CD4-positive, alpha-beta memory T cell (primary cell): Measurements from ENCODE around the gene EMILIN1. TPM values are rescaled to one million over a fixed set of nuclear protein-coding genes. Genes with fewer than 3 reads are reported as not detected.

ENCODE experiments used
- CTCF ChIA-PET: fragments of 350-600 bp; sonication (Branson Sonifier 250); formaldehyde crosslinking; loops from one replicate; lab custom pipeline; 2021; ENCODE audit warnings: inconsistent platforms; ENCODE audit not compliant: partially characterized antibody; lab: Charles Lee
- POLR2A ChIA-PET: fragments of 350-600 bp; sonication (Branson Sonifier 250); formaldehyde crosslinking; loops from one replicate; lab custom pipeline; 2021; ENCODE audit not compliant: partially characterized antibody; lab: Charles Lee
- DNase-seq, 5 donors: peaks; one replicate each; pipeline versions ENCODE4 v3.0.0 to v3.0.0-alpha.2; 2020 to 2022; ENCODE audit warnings: mixed read lengths in 1 of 5
- H3K27ac ChIP-seq: one replicate; pipeline ENCODE4 v1.7.0; 2013; ENCODE audit warnings: low read depth, low read length
- H3K27me3 ChIP-seq: 2 replicates; pipeline ENCODE4 v1.7.0; 2013; ENCODE audit warnings: mild to moderate bottlenecking, low read length, moderate library complexity; ENCODE audit not compliant: insufficient read depth
- H3K36me3 ChIP-seq: 2 replicates; pipeline ENCODE4 v1.7.0; 2013; ENCODE audit warnings: mild to moderate bottlenecking, low read length, moderate library complexity; ENCODE audit not compliant: insufficient read depth
- H3K4me1 ChIP-seq: 2 replicates; pipeline ENCODE4 v1.7.0; 2013; ENCODE audit warnings: mild to moderate bottlenecking, low read length, moderate library complexity; ENCODE audit not compliant: insufficient read depth
- H3K4me3 ChIP-seq, 2 donors: one replicate each; pipeline ENCODE4 v1.7.0; 2013; ENCODE audit warnings: low read length in 2 of 2, mild to moderate bottlenecking in 1 of 2
- H3K9me3 ChIP-seq, 2 donors: one replicate each; pipeline ENCODE4 v1.7.0; 2013; ENCODE audit warnings: low read length in 2 of 2, control low read depth in 1 of 2; ENCODE audit not compliant: control insufficient read depth in 1 of 2
- H3K27ac Mint-ChIP-seq, 7 donors: one replicate each; pipeline ENCODE4 v1.8.0; 2020 to 2021; ENCODE audit warnings: mixed read lengths in 7 of 7, mild to moderate bottlenecking in 6 of 7, inconsistent platforms in 3 of 7, moderate library complexity in 3 of 7
- H3K27me3 Mint-ChIP-seq, 2 donors: one replicate each; pipeline ENCODE4 v1.8.0; 2020 to 2021; ENCODE audit warnings: mixed read lengths in 2 of 2
- H3K36me3 Mint-ChIP-seq, 2 donors: one replicate each; pipeline ENCODE4 v1.8.0; 2020 to 2021; ENCODE audit warnings: mixed read lengths in 2 of 2, inconsistent platforms in 1 of 2, mild to moderate bottlenecking in 1 of 2
- H3K4me1 Mint-ChIP-seq, 4 donors: one replicate each; pipeline ENCODE4 v1.8.0; 2020 to 2021; ENCODE audit warnings: mixed read lengths in 4 of 4, mild to moderate bottlenecking in 1 of 4
- H3K4me3 Mint-ChIP-seq, 8 donors: one replicate each; pipeline ENCODE4 v1.8.0; 2020 to 2021; ENCODE audit warnings: mixed read lengths in 8 of 8, mild to moderate bottlenecking in 7 of 8, moderate library complexity in 6 of 8, inconsistent platforms in 3 of 8
- H3K9me3 Mint-ChIP-seq, 8 donors: one replicate each; pipeline ENCODE4 v1.8.0; 2020 to 2021; ENCODE audit warnings: mixed read lengths in 8 of 8, mild to moderate bottlenecking in 5 of 8, inconsistent platforms in 3 of 8, moderate library complexity in 1 of 8
- intact Hi-C: fragments of 100-400 bp; cut with micrococcal nuclease; formaldehyde crosslinking; loops from one replicate; pipeline ENCODE4 v1.15.1; 2023
- polyA plus RNA-seq, 2 donors: library from polyadenylated mRNA; unstranded; fragments of 300-500 nt; fragmentation: Illumina TruSeq; gene quantifications; one replicate each; pipeline ENCODE4 v1.2.3, GENCODE V29; 2021
- total RNA-seq, 2 experiments: library from RNA; stranded (reverse); gene quantifications; one replicate each; pipeline ENCODE4 v1.2.3, GENCODE V29; 2021

EMILIN1 gene
- total and polyA plus RNA-seq, 4 experiments from 2014 or later = 0.33 to 0.81 (median 0.51) TPM

DNA sequence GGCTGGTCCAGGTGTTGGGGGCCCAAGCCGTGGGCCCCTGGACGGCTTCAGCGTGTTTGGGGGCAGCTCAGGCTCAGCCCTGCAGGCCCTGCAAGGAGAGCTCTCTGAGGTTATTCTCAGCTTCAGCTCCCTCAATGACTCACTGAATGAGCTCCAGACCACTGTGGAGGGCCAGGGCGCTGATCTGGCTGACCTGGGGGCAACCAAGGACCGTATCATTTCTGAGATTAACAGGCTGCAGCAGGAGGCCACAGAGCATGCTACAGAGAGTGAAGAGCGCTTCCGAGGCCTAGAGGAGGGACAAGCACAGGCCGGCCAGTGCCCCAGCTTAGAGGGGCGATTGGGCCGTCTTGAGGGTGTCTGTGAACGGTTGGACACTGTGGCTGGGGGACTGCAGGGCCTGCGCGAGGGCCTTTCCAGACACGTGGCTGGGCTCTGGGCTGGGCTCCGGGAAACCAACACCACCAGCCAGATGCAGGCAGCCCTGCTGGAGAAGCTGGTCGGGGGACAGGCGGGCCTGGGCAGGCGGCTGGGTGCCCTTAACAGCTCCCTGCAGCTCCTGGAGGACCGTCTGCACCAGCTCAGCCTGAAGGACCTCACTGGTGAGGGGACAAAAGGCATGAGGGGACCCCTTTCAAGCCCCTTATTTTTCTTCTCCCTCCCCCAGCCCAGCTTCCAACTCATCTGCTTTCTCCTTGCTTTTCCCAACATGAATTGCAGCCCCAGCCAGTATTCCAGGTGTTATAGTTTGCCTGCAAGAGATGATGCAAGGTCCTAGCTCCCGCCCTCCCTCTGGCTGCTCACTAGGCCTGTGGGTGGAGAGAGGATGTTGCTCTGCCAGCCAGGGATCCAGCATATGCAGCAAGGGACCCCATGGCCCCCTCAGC lies 5.2 kb downstream of the EMILIN1 start:
- Histone ChIP-seq H3K36me3 (no peaks in the 10 kb centered on the region), H3K9me3 (no peaks in the 10 kb centered on the region), H3K4me3 (no peak overlapping the region), H3K27ac (no peak overlapping the region), H3K27me3 (no peaks in the 10 kb centered on the region), H3K4me1 (peaks cover 41% of the 10 kb centered on the region)
- Mint-ChIP-seq H3K27me3 (no peaks in the 10 kb centered on the region), H3K4me3 (peak overlapping the region in 2 of 8 donors; percentile 58 to 61), H3K4me1 (peaks cover 16 to 44% (median 31%) of the 10 kb centered on the region in 4 donors), H3K27ac (peak overlapping the region in 5 of 7 donors; percentile 66 to 89 (median 85)), H3K36me3 (peaks cover 0 to 2% of the 10 kb centered on the region in 2 donors), H3K9me3 (no peaks in the 10 kb centered on the region)
- no peak for DNase-seq
- POLR2A ChIA-PET = interaction anchor here (0.7 to 18.9 kb wide), 5 partner anchors 12 to 345 kb away, joined by 3 to 402 read pairs (median 4); partner anchors contain the start of genes AGBL5, NRBP1 and OST4
- intact Hi-C loops = no loop called here
- CTCF ChIA-PET = interaction anchor here (1.5 to 8.4 kb wide), 3 partner anchors 11 to 33 kb away, joined by 5 to 46 read pairs (median 7); partner anchors contain the start of genes AGBL5 and OST4

DNA sequence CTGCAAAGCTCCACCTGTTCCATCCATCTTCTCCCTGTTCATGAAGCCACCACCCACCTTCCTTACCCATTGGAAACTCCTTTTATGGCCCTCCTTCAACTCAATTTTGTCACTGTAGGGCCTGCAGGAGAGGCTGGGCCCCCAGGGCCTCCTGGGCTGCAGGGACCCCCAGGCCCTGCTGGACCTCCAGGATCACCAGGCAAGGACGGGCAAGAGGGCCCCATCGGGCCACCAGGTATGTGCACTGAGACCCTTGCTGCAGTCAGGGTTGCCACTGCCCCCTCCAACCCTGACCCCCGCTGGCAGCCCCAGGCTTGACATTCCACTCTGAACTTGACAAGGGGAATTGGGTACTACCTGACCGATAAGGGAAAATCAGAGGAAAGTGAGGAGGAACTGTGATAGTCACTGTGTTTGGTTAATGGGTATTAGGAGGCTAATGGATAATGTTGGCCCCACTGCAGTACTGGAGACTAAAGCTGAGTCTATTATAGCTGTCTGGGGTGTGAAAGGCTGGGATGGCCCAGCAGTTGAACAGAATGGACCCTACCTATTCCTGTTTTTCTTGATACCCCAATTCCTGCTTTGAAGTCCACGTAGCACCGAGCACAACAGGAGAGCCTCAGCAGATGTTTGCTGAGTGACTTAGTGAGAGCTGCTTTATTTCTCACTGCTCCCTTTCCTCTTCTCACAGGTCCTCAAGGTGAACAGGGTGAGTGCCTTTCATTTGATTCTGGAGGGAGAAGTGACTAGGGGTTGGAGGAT lies 6.1 kb downstream of the EMILIN1 start:
- intact Hi-C loops = loop anchor here (5.0 kb wide), 1 partner anchor 343 kb away; the partner anchor contains the start of gene NRBP1
- no peaks in the 10 kb centered on the region for H3K36me3 ChIP-seq
- no peak overlapping the region for H3K27ac ChIP-seq
- H3K27me3 ChIP-seq = no peaks in the 10 kb centered on the region
- Mint-ChIP-seq H3K36me3 (peaks cover 0 to 2% of the 10 kb centered on the region in 2 donors), H3K27ac (peak overlapping the region in 5 of 7 donors; percentile 8 to 89 (median 85)), H3K4me1 (peaks cover 16 to 44% (median 31%) of the 10 kb centered on the region in 4 donors), H3K27me3 (no peaks in the 10 kb centered on the region), H3K4me3 (peak overlapping the region in 6 of 8 donors; percentile 8 to 77 (median 55)), H3K9me3 (no peaks in the 10 kb centered on the region)
- ChIA-PET POLR2A (interaction anchor here (0.8 to 18.9 kb wide), 7 partner anchors 13 to 128 kb away, joined by 3 to 402 read pairs (median 5); partner anchors contain the start of genes AGBL5, ATRAID, OST4 and SLC5A6), CTCF (interaction anchor here (2.9 to 8.4 kb wide), 2 partner anchors 12 to 33 kb away, joined by 7 to 46 read pairs; partner anchors contain the start of genes AGBL5 and OST4)
- DNase-seq = no peak
- H3K4me3 ChIP-seq = no peak overlapping the region
- peaks cover 41% of the 10 kb centered on the region for H3K4me1 ChIP-seq
- no peaks in the 10 kb centered on the region for H3K9me3 ChIP-seq

DNA sequence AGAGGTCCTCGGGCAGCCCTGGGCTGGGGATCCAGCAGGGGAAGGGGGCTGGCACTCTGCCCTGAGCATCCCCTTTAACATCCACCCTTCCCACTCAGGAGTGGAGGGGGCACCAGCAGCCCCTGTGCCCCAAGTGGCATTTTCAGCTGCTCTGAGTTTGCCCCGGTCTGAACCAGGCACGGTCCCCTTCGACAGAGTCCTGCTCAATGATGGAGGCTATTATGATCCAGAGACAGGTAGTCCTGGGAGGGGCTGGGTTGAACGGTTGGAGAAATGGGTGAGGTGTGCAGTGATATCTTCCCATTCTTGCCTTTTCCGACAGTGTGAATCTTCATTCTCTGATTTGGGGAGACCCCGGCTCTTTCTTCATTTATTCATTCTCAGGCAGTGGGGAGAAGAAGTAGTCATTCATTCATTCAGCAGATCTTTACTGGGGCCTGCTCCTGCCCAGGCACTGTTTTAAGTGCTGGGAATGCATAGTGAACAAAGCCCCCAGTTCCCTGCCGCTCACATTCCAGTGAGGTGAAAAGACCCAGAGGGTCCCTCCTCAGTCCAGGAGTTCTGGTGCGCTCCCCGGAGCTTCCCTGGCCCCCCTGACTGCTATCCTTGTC lies 6.8 kb downstream of the EMILIN1 start:
- Histone ChIP-seq H3K4me3 (peak overlapping the region; percentile 11 to 75), H3K27me3 (no peaks in the 10 kb centered on the region), H3K4me1 (peaks cover 41% of the 10 kb centered on the region), H3K27ac (peak overlapping the region; percentile 80), H3K36me3 (no peaks in the 10 kb centered on the region), H3K9me3 (no peaks in the 10 kb centered on the region)
- intact Hi-C loops = loop anchor here (5.0 kb wide), 1 partner anchor 342 kb away; the partner anchor contains the start of gene NRBP1
- CTCF ChIA-PET = interaction anchor here (0.6 to 8.4 kb wide), 3 partner anchors 12 to 123 kb away, joined by 3 to 46 read pairs (median 4); partner anchors contain the start of gene OST4
- H3K4me3 Mint-ChIP-seq = peak overlapping the region; percentile 60 to 90 (median 65)
- no peaks in the 10 kb centered on the region for H3K27me3 Mint-ChIP-seq
- DNase-seq = no peak
- H3K27ac Mint-ChIP-seq = peak overlapping the region; percentile 6 to 88 (median 72)
- H3K36me3 Mint-ChIP-seq = peaks cover 0 to 2% of the 10 kb centered on the region in 2 donors
- no peaks in the 10 kb centered on the region for H3K9me3 Mint-ChIP-seq
- POLR2A ChIA-PET = interaction anchor here (0.6 to 8.8 kb wide), 15 partner anchors 11 to 132 kb away, joined by 3 to 187 read pairs (median 4); partner anchors contain the start of genes AGBL5, ATRAID, OST4 and PREB
- peaks cover 15 to 44% (median 29%) of the 10 kb centered on the region in 4 donors for H3K4me1 Mint-ChIP-seq

DNA sequence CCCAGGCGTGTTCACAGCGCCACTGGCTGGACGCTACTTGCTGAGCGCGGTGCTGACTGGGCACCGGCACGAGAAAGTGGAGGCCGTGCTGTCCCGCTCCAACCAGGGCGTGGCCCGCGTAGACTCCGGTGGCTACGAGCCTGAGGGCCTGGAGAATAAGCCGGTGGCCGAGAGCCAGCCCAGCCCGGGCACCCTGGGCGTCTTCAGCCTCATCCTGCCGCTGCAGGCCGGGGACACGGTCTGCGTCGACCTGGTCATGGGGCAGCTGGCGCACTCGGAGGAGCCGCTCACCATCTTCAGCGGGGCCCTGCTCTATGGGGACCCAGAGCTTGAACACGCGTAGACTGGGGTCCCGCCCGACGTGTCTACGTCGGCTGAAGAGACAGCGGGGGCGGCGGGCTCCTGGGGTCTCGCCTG lies 7.3 kb downstream of the EMILIN1 start:
- peak overlapping the region; percentile 80 for H3K27ac ChIP-seq
- H3K4me3 ChIP-seq = peak overlapping the region; percentile 11 to 75
- no peaks in the 10 kb centered on the region for H3K27me3 ChIP-seq
- Mint-ChIP-seq H3K4me3 (peak overlapping the region; percentile 60 to 90 (median 65)), H3K36me3 (peaks cover 0 to 2% of the 10 kb centered on the region in 2 donors), H3K4me1 (peaks cover 13 to 42% (median 26%) of the 10 kb centered on the region in 4 donors), H3K27ac (peak overlapping the region in 5 of 7 donors; percentile 4 to 88 (median 77)), H3K27me3 (no peaks in the 10 kb centered on the region), H3K9me3 (no peaks in the 10 kb centered on the region)
- H3K9me3 ChIP-seq = no peaks in the 10 kb centered on the region
- CTCF ChIA-PET = interaction anchor here (0.6 to 8.4 kb wide), 3 partner anchors 13 to 124 kb away, joined by 3 to 46 read pairs (median 4); partner anchors contain the start of gene OST4
- peak in 1 of 5 donors; percentile 17 for DNase-seq
- intact Hi-C loops = loop anchor here (1.0 to 5.0 kb wide), 6 partner anchors 14 to 342 kb away; partner anchors contain the start of genes ATRAID, NRBP1, OST4 and PREB
- no peaks in the 10 kb centered on the region for H3K36me3 ChIP-seq
- peaks cover 38% of the 10 kb centered on the region for H3K4me1 ChIP-seq
- POLR2A ChIA-PET = interaction anchor here (0.6 to 8.8 kb wide), 14 partner anchors 10 to 131 kb away, joined by 3 to 187 read pairs (median 4); partner anchors contain the start of genes AGBL5, ATRAID, OST4 and PREB

DNA sequence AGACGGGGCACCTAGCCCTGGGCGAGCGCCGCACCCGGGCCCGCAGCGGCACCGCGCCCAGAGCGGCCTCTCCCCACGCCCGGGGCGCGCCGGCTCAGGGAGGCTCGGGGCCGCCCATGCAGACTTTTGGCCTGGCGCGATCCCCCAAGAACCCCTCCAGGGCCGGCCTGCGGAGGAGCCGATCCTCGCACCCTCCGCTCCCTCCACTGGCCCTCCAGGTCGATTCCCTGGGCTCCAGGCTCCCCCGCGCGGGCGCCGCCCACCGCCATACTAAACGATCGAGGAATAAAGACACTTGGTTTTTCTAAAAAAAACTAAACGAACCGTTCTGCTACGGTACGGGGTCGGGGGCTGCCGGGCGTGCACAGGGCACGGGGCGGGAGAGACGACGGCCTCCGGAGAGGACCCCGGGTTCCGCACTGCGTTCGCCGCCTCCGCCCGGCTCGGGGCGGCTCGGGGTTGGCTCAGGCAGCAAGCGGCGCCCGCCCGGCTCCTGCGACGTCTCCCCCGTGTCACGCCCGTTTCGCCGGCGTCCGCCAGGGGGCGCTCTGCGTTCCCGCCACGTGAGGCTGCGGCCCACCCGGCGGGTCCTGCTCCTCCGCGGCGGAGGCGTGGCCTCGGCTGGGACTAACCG lies 7.8 kb downstream of the EMILIN1 start:
- H3K4me3 ChIP-seq = peak overlapping the region; percentile 11 to 75
- H3K4me1 ChIP-seq = peaks cover 32% of the 10 kb centered on the region
- Mint-ChIP-seq H3K27ac (peak overlapping the region; percentile 82 to 94 (median 89)), H3K4me3 (peak overlapping the region; percentile 82 to 90 (median 86)), H3K9me3 (no peaks in the 10 kb centered on the region), H3K36me3 (peaks cover 0 to 2% of the 10 kb centered on the region in 2 donors), H3K27me3 (no peaks in the 10 kb centered on the region), H3K4me1 (peaks cover 9 to 37% (median 23%) of the 10 kb centered on the region in 4 donors)
- CTCF ChIA-PET = interaction anchor here (0.6 to 8.4 kb wide), 9 partner anchors 10 to 542 kb away, joined by 3 to 46 read pairs (median 4); partner anchors contain the start of genes CCDC121, GPN1 and OST4
- peak overlapping the region; percentile 80 for H3K27ac ChIP-seq
- H3K36me3 ChIP-seq = no peaks in the 10 kb centered on the region
- no peaks in the 10 kb centered on the region for H3K9me3 ChIP-seq
- DNase-seq = peak; percentile 93 to 99 (median 98)
- H3K27me3 ChIP-seq = no peaks in the 10 kb centered on the region
- intact Hi-C loops = loop anchor here (1.0 to 5.0 kb wide), 6 partner anchors 15 to 341 kb away; partner anchors contain the start of genes ATRAID, NRBP1, OST4 and PREB
- POLR2A ChIA-PET = interaction anchor here (0.7 to 8.8 kb wide), 12 partner anchors 10 to 126 kb away, joined by 3 to 187 read pairs (median 6); partner anchors contain the start of genes ABHD1, AGBL5, ATRAID and OST4
